Neural cell (in vitro differentiated cells): ENCODE results near the gene CD99.

Experiments used
- CTCF ChIP-seq: fragments of 450-650 bp; IDR thresholded peaks from 2 replicates; pipeline ENCODE4 v1.5.1; 2014; ENCODE audit warnings: antibody characterized with exemption, mild to moderate bottlenecking, moderate library complexity; ENCODE audit not compliant: poor library complexity, severe bottlenecking
- EP300 ChIP-seq: fragments of 450-650 bp; conservative IDR thresholded peaks from 2 replicates; pipeline ENCODE4 v1.6.1; 2014; ENCODE audit warnings: antibody characterized with exemption, mild to moderate bottlenecking, moderate library complexity; ENCODE audit not compliant: poor library complexity, severe bottlenecking
- MXI1 ChIP-seq: fragments of 450-650 bp; conservative IDR thresholded peaks from 2 replicates; pipeline ENCODE4 v1.6.1; 2014; ENCODE audit warnings: antibody characterized with exemption, mild to moderate bottlenecking; ENCODE audit not compliant: poor library complexity, severe bottlenecking
- RAD21 ChIP-seq: fragments of 450-650 bp; conservative IDR thresholded peaks from 2 replicates; pipeline ENCODE4 v1.6.1; 2014; ENCODE audit warnings: antibody characterized with exemption, mild to moderate bottlenecking, moderate library complexity
- SMC3 ChIP-seq: fragments of 450-650 bp; conservative IDR thresholded peaks from 2 replicates; pipeline ENCODE4 v1.6.1; 2014; ENCODE audit warnings: antibody characterized with exemption, mild to moderate bottlenecking, moderate library complexity; ENCODE audit not compliant: poor library complexity

DNA sequence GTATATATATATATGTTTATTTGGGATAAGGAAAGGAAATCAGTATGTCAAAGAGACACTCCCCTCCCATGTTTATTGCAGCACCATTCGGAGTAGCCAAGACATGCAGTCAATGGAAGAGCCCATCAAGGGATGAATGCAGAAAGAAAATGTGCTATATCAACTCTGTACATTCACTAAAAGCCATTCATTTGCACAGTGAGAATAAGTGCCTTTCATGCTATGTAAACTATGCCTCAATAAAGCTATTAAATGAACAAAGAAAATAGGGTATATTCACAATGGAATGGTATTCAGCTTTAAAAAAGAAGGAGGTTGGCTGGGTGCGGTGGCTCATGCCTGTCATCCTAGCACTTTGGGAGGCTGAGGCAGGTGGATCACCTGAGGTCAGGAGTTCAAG lies 20.3 kb downstream of the CD99 start:
- no peak for TF ChIP-seq MXI1
- no peak for TF ChIP-seq EP300
- TF ChIP-seq CTCF: no peak
- TF ChIP-seq SMC3: no peak
- no peak for TF ChIP-seq RAD21
